Peyer's patch (tissue), 4 donors: ENCODE data around the gene KCNQ5. TPM values are rescaled to one million over a fixed set of nuclear protein-coding genes. Genes with fewer than 3 reads are reported as not detected.

Experiments
- DNase-seq, 3 donors: peaks; one replicate each; pipeline ENCODE4 v3.0.0-alpha.2; 2017 to 2019
- H3K27ac ChIP-seq, 4 donors: fragments of 200-600 bp; sonication (generic); one replicate each; pipeline ENCODE4 v1.5.1; 2016 to 2019
- H3K27me3 ChIP-seq, 2 donors: fragments of 200-600 bp; sonication (generic); one replicate each; pipeline ENCODE4 v1.5.1; 2019
- H3K36me3 ChIP-seq, 3 donors: fragments of 200-600 bp; sonication (generic); one replicate each; pipeline ENCODE4 v1.5.1; 2016 to 2019
- H3K4me1 ChIP-seq, 4 donors: fragments of 200-600 bp; sonication (generic); one replicate each; pipeline ENCODE4 v1.5.1; 2016 to 2019
- H3K4me3 ChIP-seq, 4 donors: fragments of 200-600 bp; sonication (generic); 1 replicate in 3 of 4; 2 replicates in 1 of 4; pipeline ENCODE4 v1.5.1; 2016 to 2019; ENCODE audit warnings: mild to moderate bottlenecking in 1 of 4
- H3K9me3 ChIP-seq, 4 donors: fragments of 200-600 bp; sonication (generic); one replicate each; pipeline ENCODE4 v1.5.1; 2016 to 2019; ENCODE audit warnings: mild to moderate bottlenecking in 1 of 4
- CTCF ChIP-seq, 6 experiments: fragments of 450-650 bp in 4 of 6; fragments of 200-600 bp in 2 of 6; sonication (generic) in 1 of 6; IDR thresholded peaks; one replicate each; pipeline ENCODE4 v1.5.1; 2017 to 2019; ENCODE audit warnings: antibody characterized with exemption in 6 of 6, mild to moderate bottlenecking in 3 of 6, moderate library complexity in 1 of 6
- POLR2A ChIP-seq, 2 donors: fragments of 450-650 bp; IDR thresholded peaks; one replicate each; pipeline ENCODE4 v1.5.1; 2017; ENCODE audit warnings: antibody characterized with exemption in 2 of 2, mild to moderate bottlenecking in 2 of 2, moderate library complexity in 2 of 2
- total RNA-seq, 4 donors: library from RNA; depleted of rRNA; stranded (reverse); fragments of >200 nt; gene quantifications; one replicate each; pipeline ENCODE4 v1.1.0, GENCODE V29; 2016

The KCNQ5 gene
- total RNA-seq, 4 donors from 2014 or later = 0.27 to 5.0 (median 0.38) TPM; not detected in 1

GRCh38 chr6:72738091-72738490, 116.2 kb downstream of the KCNQ5 start:
- DNase-seq = no peak
- no peaks in the 10 kb centered on the region for H3K9me3 ChIP-seq
- TF ChIP-seq CTCF (IDR thresholded peaks at IDR 0.05) (no peak), POLR2A (IDR thresholded peaks at IDR 0.05) (no peak)
- no peaks in the 10 kb centered on the region for H3K27me3 ChIP-seq
- no peak overlapping the region for H3K4me3 ChIP-seq
- no peaks in the 10 kb centered on the region for H3K36me3 ChIP-seq
- no peak overlapping the region for H3K27ac ChIP-seq
- H3K4me1 ChIP-seq = no peaks in the 10 kb centered on the region

- Histone ChIP-seq H3K27me3 (no peaks in the 10 kb centered on the region), H3K4me3 (no peak overlapping the region), H3K9me3 (no peaks in the 10 kb centered on the region), H3K36me3 (no peaks in the 10 kb centered on the region), H3K27ac (no peak overlapping the region), H3K4me1 (no peaks in the 10 kb centered on the region)
- DNase-seq = no peak
- TF ChIP-seq CTCF (IDR thresholded peaks at IDR 0.05) (no peak), POLR2A (IDR thresholded peaks at IDR 0.05) (no peak)
These were observed 117.5 kb downstream of the KCNQ5 start for GRCh38 chr6:72739368-72739779.

GRCh38 chr6:72740135-72740534, 118.3 kb downstream of the KCNQ5 start:
- no peak for DNase-seq
- TF ChIP-seq CTCF (IDR thresholded peaks at IDR 0.05) (no peak), POLR2A (IDR thresholded peaks at IDR 0.05) (no peak)
- Histone ChIP-seq H3K4me1 (no peaks in the 10 kb centered on the region), H3K27ac (no peak overlapping the region), H3K4me3 (no peak overlapping the region), H3K27me3 (no peaks in the 10 kb centered on the region), H3K36me3 (no peaks in the 10 kb centered on the region), H3K9me3 (no peaks in the 10 kb centered on the region)

- Histone ChIP-seq H3K36me3 (no peaks in the 10 kb centered on the region), H3K9me3 (no peaks in the 10 kb centered on the region), H3K27ac (no peak overlapping the region), H3K27me3 (no peaks in the 10 kb centered on the region), H3K4me3 (no peak overlapping the region), H3K4me1 (no peaks in the 10 kb centered on the region)
- TF ChIP-seq CTCF (IDR thresholded peaks at IDR 0.05) (no peak), POLR2A (IDR thresholded peaks at IDR 0.05) (no peak)
- DNase-seq = no peak
These were observed 119.2 kb downstream of the KCNQ5 start for GRCh38 chr6:72741083-72741482.

GRCh38 chr6:72742001-72742673, 120.3 kb downstream of the KCNQ5 start:
- Histone ChIP-seq H3K36me3 (no peaks in the 10 kb centered on the region), H3K4me1 (no peaks in the 10 kb centered on the region), H3K9me3 (no peaks in the 10 kb centered on the region), H3K4me3 (no peak overlapping the region), H3K27me3 (no peaks in the 10 kb centered on the region), H3K27ac (no peak overlapping the region)
- TF ChIP-seq CTCF (IDR thresholded peaks at IDR 0.05) (no peak), POLR2A (IDR thresholded peaks at IDR 0.05) (no peak)
- no peak for DNase-seq

- Histone ChIP-seq H3K4me1 (no peaks in the 10 kb centered on the region), H3K9me3 (no peaks in the 10 kb centered on the region), H3K27ac (no peak overlapping the region), H3K36me3 (no peaks in the 10 kb centered on the region), H3K4me3 (no peak overlapping the region), H3K27me3 (no peaks in the 10 kb centered on the region)
- no peak for TF ChIP-seq CTCF (IDR thresholded peaks at IDR 0.05)
- TF ChIP-seq POLR2A (IDR thresholded peaks at IDR 0.05) = no peak
- DNase-seq = no peak
These were observed 124.4 kb downstream of the KCNQ5 start for GRCh38 chr6:72746276-72746675.
